HepG2 (cell line): ENCODE data around the gene CDC14A. TPM values are rescaled to one million over a fixed set of nuclear protein-coding genes. Genes with fewer than 3 reads are reported as not detected.

ENCODE experiments used
- ATAC-seq: fragments of 200-7000 bp; cut with Tn5 transposase; 3 replicates; pipeline ENCODE4 v1.9.1; 2020; ENCODE audit warnings: mild to moderate bottlenecking, moderate library complexity
- BruUV-seq: library from RNA; stranded (reverse); fragments of 400-500 nt; replicated peaks from 2 replicates; lab custom pipeline; 2021; lab: Mats Ljungman, UMichigan
- CTCF ChIA-PET: fragments of 300-600 bp; formaldehyde crosslinking; extraction: SDS; loops from one replicate; lab custom pipeline; 2021; ENCODE audit warnings: low total read pairs, inconsistent platforms, low intra/inter-chr PET ratio; lab: Yijun Ruan, JAX
- POLR2A ChIA-PET: fragments of 350-600 bp; sonication (Branson Sonifier 250); formaldehyde crosslinking; loops from one replicate; lab custom pipeline; 2020; ENCODE audit warnings: antibody characterized with exemption, inconsistent platforms; lab: Yijun Ruan, JAX
- DNase-seq: peaks from one replicate; pipeline ENCODE4 v3.0.0-alpha.2; 2015; ENCODE audit warnings: low spot score
- FAIRE-seq: peaks from 3 replicates; lab custom pipeline; 2011; peaks lifted over from hg19 to GRCh38; lab: Jason Lieb, UNC
- H2AFZ ChIP-seq: one replicate; pipeline ENCODE4 v1.6.1; 2011; ENCODE audit warnings: low read length, inconsistent platforms
- H3K27ac ChIP-seq: fragments of 300-600 bp; 3 replicates; pipeline ENCODE4 v1.8.0; 2011; ENCODE audit warnings: mixed run types, mild to moderate bottlenecking, mixed read lengths, low read length, inconsistent platforms; ENCODE audit not compliant: insufficient read depth; ENCODE audit errors: extremely low read length
- H3K27me3 ChIP-seq, 2 experiments: fragments of 200-600 bp in 1 of 2; 2 replicates in 1 of 2; 3 replicates in 1 of 2; pipeline versions ENCODE4 v1.6.0 to v1.8.0; 2011; ENCODE audit warnings: low read length in 2 of 2, mild to moderate bottlenecking in 2 of 2, moderate library complexity in 2 of 2, inconsistent platforms in 1 of 2; ENCODE audit not compliant: insufficient read depth in 2 of 2, control insufficient read depth in 1 of 2
- H3K36me3 ChIP-seq, 2 experiments: fragments of 200-600 bp in 1 of 2; replicated peaks in 1 of 2; 2 replicates in 1 of 2; 3 replicates in 1 of 2; pipeline versions ENCODE4 v1.5.1 to v1.8.0; 2011; ENCODE audit warnings: low read length in 2 of 2, inconsistent platforms in 1 of 2; ENCODE audit not compliant: insufficient read depth in 2 of 2, control insufficient read depth in 1 of 2
- H3K4me1 ChIP-seq: 2 replicates; pipeline ENCODE4 v1.5.1; 2012; ENCODE audit warnings: low read length, inconsistent platforms; ENCODE audit not compliant: insufficient read depth
- H3K4me2 ChIP-seq: 2 replicates; pipeline ENCODE4 v1.6.0; 2011; ENCODE audit warnings: low read depth, low read length, inconsistent platforms
- H3K4me3 ChIP-seq, 3 experiments: fragments of 200-600 bp in 1 of 3; sonication (generic), shearing (Covaris generic) in 1 of 3; replicated peaks in 1 of 3; 2 replicates each; pipeline ENCODE4 v1.5.1; 2011 to 2016; ENCODE audit warnings: low read length in 3 of 3, inconsistent platforms in 2 of 3, low read depth in 2 of 3, mild to moderate bottlenecking in 2 of 3, control low read depth in 1 of 3, mixed read lengths in 1 of 3; ENCODE audit not compliant: insufficient read depth in 1 of 3
- H3K79me2 ChIP-seq: one replicate; pipeline ENCODE4 v1.6.1; 2011; ENCODE audit warnings: low read length, inconsistent platforms; ENCODE audit not compliant: insufficient read depth
- H3K9ac ChIP-seq: 2 replicates; pipeline ENCODE4 v1.6.0; 2011; ENCODE audit warnings: mild to moderate bottlenecking, low read depth, low read length, inconsistent platforms; ENCODE audit not compliant: insufficient read depth
- H3K9me3 ChIP-seq: 2 replicates; pipeline ENCODE4 v1.5.1; 2012; ENCODE audit warnings: mild to moderate bottlenecking, low read length
- H4K20me1 ChIP-seq: 2 replicates; pipeline ENCODE4 v1.6.0; 2011; ENCODE audit warnings: inconsistent platforms, mild to moderate bottlenecking, low read length, moderate library complexity; ENCODE audit not compliant: insufficient read depth
- ATF7 ChIP-seq, 2 experiments: fragments of 450-650 bp in 1 of 2; sonication (generic) in 1 of 2; formaldehyde crosslinking in 1 of 2; IDR thresholded peaks; 2 replicates each; pipeline versions ENCODE4 v1.4.0 to v1.6.1; 2016 to 2020; ENCODE audit warnings: antibody characterized with exemption in 1 of 2, mild to moderate bottlenecking in 1 of 2, missing genetic modification reagents in 1 of 2
- FOXJ3 ChIP-seq: sonication (generic); formaldehyde crosslinking; IDR thresholded peaks from 2 replicates; pipeline ENCODE4 v1.4.0; 2020; ENCODE audit warnings: missing genetic modification reagents, mild to moderate bottlenecking, borderline replicate concordance
- MAFF ChIP-seq: IDR thresholded peaks from 2 replicates; pipeline ENCODE4 v1.6.1; 2011; ENCODE audit warnings: low read depth, low read length, improper control_type of control experiment
- NAIF1 ChIP-seq: sonication (generic); formaldehyde crosslinking; IDR thresholded peaks from 2 replicates; pipeline ENCODE4 v1.5.0; 2020; ENCODE audit warnings: mild to moderate bottlenecking, missing genetic modification reagents, borderline replicate concordance
- PPARG ChIP-seq: conservative IDR thresholded peaks from 2 replicates; pipeline ENCODE4 v1.6.1; 2016; ENCODE audit warnings: missing biosample characterization, missing genetic modification reagents
- PRMT3 ChIP-seq: sonication (generic); formaldehyde crosslinking; IDR thresholded peaks from 2 replicates; pipeline ENCODE4 v1.8.1; 2022; ENCODE audit warnings: low read depth, mild to moderate bottlenecking, moderate library complexity, missing genetic modification reagents, borderline replicate concordance
- SNRNP70 ChIP-seq: fragments of 200-400 bp; formaldehyde crosslinking; IDR thresholded peaks from 2 replicates; pipeline ENCODE4 v1.6.1; 2017; ENCODE audit warnings: mild to moderate bottlenecking, low read depth, low read length, moderate library complexity
- ZMYM2 ChIP-seq: sonication (generic); formaldehyde crosslinking; IDR thresholded peaks from 2 replicates; pipeline ENCODE4 v1.8.0; 2022; ENCODE audit warnings: mild to moderate bottlenecking, missing genetic modification reagents
- ZNF225 ChIP-seq: sonication (generic); formaldehyde crosslinking; IDR thresholded peaks from 2 replicates; pipeline ENCODE4 v1.4.0; 2020; ENCODE audit warnings: mild to moderate bottlenecking, missing genetic modification reagents
- ZNF549 ChIP-seq: sonication (generic); formaldehyde crosslinking; IDR thresholded peaks from 2 replicates; pipeline ENCODE4 v1.5.0; 2020; ENCODE audit warnings: missing genetic modification reagents
- ZNF773 ChIP-seq: sonication (generic); formaldehyde crosslinking; IDR thresholded peaks from 2 replicates; pipeline ENCODE4 v1.4.0; 2020; ENCODE audit warnings: missing genetic modification reagents, borderline replicate concordance
- in situ Hi-C: cut with HindIII; loops from 2 replicates; pipeline ENCODE4 v1.10.0; 2017; ENCODE audit warnings: low pct_unique_long_range_greater_than_20kb; ENCODE audit not compliant: extremely low pct_ligation_motif_present
- intact Hi-C: fragments of 100-400 bp; cut with micrococcal nuclease; formaldehyde crosslinking; loops from one replicate; pipeline ENCODE4 v1.10.0; 2022; ENCODE audit not compliant: unreplicated experiment
- polyA plus RNA-seq, 8 experiments: library from polyadenylated mRNA; depleted of rRNA in 3 of 8; stranded (reverse) in 7 of 8; unstranded in 1 of 8; fragments of >200 nt; fragmentation: Illumina TruSeq in 4 of 8; extraction: Trizol in 4 of 8; gene quantifications; 2 replicates each; pipeline versions ENCODE4 v1.2.1 to v1.2.3, GENCODE V29; 2011 to 2016; ENCODE audit warnings: low read depth in 4 of 8, missing spikeins in 1 of 8, mixed read lengths in 1 of 8; ENCODE audit not compliant: insufficient read depth in 1 of 8
- total RNA-seq, 5 experiments: library from RNA; depleted of rRNA; stranded (reverse); fragments of >200 nt; fragmentation: Illumina TruSeq; extraction: Trizol; gene quantifications; 2 replicates each; pipeline ENCODE4 v1.2.3, GENCODE V29; 2016; ENCODE audit warnings: low read depth in 1 of 5
- TF ChIP-seq, protein P1 (sequence below): sonication (generic); formaldehyde crosslinking; IDR thresholded peaks from 2 replicates; pipeline ENCODE4 v1.9.0; 2022; ENCODE audit warnings: low read depth, missing genetic modification reagents
- TF ChIP-seq, protein P2 (sequence below): IDR thresholded peaks from 2 replicates; pipeline ENCODE4 v1.6.1; 2016
- TF ChIP-seq, protein P3 (sequence below): IDR thresholded peaks from 2 replicates; pipeline ENCODE4 v1.6.1; 2016; ENCODE audit warnings: missing compliant biosample characterization, missing genetic modification reagents, borderline replicate concordance

CDC14A gene
- total and polyA plus RNA-seq, 2 of the 13 experiments (the other 11 are each of a cell fraction or from before 2014, with no cell fraction given), result 2.8 to 4.9 TPM

DNA sequence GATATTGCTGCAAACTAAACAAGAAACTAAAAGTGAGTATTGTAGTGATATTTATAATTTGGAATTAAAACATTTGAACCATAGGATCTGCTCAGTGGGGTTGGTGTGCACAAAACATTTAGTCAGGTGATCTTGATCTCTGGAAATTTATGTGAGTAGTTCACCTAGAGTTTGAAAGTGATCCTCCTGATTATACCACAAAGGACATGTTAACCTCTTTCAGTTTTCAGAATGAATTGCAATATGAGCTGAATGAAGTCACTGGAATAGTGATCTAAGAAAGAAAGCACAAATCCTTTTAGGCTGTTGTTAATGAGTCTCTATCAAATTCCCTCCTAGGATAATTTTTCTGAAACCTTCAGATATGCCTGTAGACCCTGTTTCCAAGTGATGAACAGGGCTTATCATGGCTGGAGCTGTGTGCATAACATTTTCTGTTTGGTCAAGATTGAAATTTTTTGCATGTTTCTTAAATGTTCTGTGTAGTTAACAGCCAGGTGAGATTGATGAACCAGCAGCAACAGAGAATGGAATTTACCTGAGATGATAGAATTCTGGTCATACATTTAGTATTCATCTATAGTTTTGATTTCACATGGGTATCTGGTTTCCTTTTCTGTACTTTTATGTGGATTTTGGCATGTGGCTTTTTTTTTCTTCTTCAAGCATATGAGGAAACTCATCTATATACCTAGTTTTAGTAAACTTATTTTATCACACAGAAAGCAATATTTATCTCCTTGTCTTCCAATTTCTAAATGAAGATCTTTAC lies 25.5 kb downstream of the CDC14A start:
- Histone ChIP-seq H3K27ac (no peak overlapping the region), H4K20me1 (no peaks in the 10 kb centered on the region), H3K79me2 (no peaks in the 10 kb centered on the region), H3K4me1 (no peaks in the 10 kb centered on the region), H3K9ac (no peak overlapping the region), H3K36me3 (no peaks in the 10 kb centered on the region), H3K4me3 (no peak overlapping the region), H3K27me3 (no peaks in the 10 kb centered on the region), H3K9me3 (no peaks in the 10 kb centered on the region), H2AFZ (no peak overlapping the region), H3K4me2 (no peak overlapping the region)
- intact Hi-C loops, result no loop called here
- TF ChIP-seq PRMT3 (CRISPR knock-in tag) (no peak), FOXJ3 (CRISPR knock-in tag) (no peak), ZMYM2 (CRISPR knock-in tag) (no peak), NAIF1 (CRISPR knock-in tag) (no peak), ZNF225 (no peak), ZNF773 (no peak), SNRNP70 (no peak), PPARG (CRISPR knock-in tag) (no peak), ZNF549 (CRISPR knock-in tag) (no peak), ATF7 (IDR thresholded peaks at IDR 0.05) (no peak), ATF7 (CRISPR knock-in tag; IDR thresholded peaks at IDR 0.05) (no peak), MAFF (no peak)
- TF ChIP-seq, protein P1, sequence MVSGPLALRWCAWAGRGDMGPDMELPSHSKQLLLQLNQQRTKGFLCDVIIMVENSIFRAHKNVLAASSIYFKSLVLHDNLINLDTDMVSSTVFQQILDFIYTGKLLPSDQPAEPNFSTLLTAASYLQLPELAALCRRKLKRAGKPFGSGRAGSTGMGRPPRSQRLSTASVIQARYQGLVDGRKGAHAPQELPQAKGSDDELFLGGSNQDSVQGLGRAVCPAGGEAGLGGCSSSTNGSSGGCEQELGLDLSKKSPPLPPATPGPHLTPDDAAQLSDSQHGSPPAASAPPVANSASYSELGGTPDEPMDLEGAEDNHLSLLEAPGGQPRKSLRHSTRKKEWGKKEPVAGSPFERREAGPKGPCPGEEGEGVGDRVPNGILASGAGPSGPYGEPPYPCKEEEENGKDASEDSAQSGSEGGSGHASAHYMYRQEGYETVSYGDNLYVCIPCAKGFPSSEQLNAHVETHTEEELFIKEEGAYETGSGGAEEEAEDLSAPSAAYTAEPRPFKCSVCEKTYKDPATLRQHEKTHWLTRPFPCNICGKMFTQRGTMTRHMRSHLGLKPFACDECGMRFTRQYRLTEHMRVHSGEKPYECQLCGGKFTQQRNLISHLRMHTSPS (CRISPR knock-in tag), result no peak
- TF ChIP-seq, protein P2, sequence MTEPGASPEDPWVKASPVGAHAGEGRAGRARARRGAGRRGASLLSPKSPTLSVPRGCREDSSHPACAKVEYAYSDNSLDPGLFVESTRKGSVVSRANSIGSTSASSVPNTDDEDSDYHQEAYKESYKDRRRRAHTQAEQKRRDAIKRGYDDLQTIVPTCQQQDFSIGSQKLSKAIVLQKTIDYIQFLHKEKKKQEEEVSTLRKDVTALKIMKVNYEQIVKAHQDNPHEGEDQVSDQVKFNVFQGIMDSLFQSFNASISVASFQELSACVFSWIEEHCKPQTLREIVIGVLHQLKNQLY, result no peak
- TF ChIP-seq, protein P3, sequence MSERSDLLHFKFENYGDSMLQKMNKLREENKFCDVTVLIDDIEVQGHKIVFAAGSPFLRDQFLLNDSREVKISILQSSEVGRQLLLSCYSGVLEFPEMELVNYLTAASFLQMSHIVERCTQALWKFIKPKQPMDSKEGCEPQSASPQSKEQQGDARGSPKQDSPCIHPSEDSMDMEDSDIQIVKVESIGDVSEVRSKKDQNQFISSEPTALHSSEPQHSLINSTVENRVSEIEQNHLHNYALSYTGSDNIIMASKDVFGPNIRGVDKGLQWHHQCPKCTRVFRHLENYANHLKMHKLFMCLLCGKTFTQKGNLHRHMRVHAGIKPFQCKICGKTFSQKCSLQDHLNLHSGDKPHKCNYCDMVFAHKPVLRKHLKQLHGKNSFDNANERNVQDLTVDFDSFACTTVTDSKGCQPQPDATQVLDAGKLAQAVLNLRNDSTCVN (CRISPR knock-in tag), result no peak
- ATAC-seq (no peak), DNase-seq (no peak), FAIRE-seq (no peak)
- POLR2A ChIA-PET, result no interaction called here
- CTCF ChIA-PET, result no interaction called here
- no TSS peak for BruUV-seq
- in situ Hi-C loops, result no loop called here
